SK-N-MC (cell line): ENCODE results near the gene SEMA3C.

Experiments used
- EZH2 ChIP-seq: fragments of 200-600 bp; sonication (generic); IDR thresholded peaks from one replicate; pipeline ENCODE4 v1.6.1; 2017; ENCODE audit warnings: antibody characterized with exemption
- FOXP2 ChIP-seq: optimal IDR thresholded peaks from 2 replicates; pipeline ENCODE3; 2011; ENCODE audit warnings: mild to moderate bottlenecking, moderate library complexity; ENCODE audit not compliant: insufficient read depth; ENCODE audit errors: extremely low read length, control extremely low read depth
- POLR2AphosphoS5 ChIP-seq: IDR thresholded peaks from 2 replicates; pipeline ENCODE4 v1.6.1; 2012; ENCODE audit warnings: mild to moderate bottlenecking, low read depth, low read length, borderline replicate concordance

GRCh38 chr7:80832006-80832405, 86.8 kb downstream of the SEMA3C start:
- TF ChIP-seq POLR2AphosphoS5 (no peak), EZH2 (no peak), FOXP2 (no peak)
